Measurements from ENCODE around the gene ZNF595.
"Not testable (repeated sequence)": the region's sequence is repeated elsewhere in the genome, so short reads cannot be mapped to it uniquely, and the experiment has no call there.

Gene ZNF595

GRCh38 chr4:52804-53479, at the start of gene ZNF595:
TSS of gene ZNF595 (plus strand) at chr4:53321. CDS start at chr4:53489, 168 bp downstream.
- not testable (repeated sequence) for DNase-seq (ENCODE audit: low read depth in 2 of 2)

- not testable (repeated sequence) for DNase-seq (ENCODE audit: low read depth in 2 of 2)
Observed at GRCh38 chr4:9937-10870, 42.9 kb upstream of the ZNF595 start.

- not testable (repeated sequence) for DNase-seq (ENCODE audit: low read depth in 2 of 2)
Observed at GRCh38 chr4:11095-11815, 41.9 kb upstream of the ZNF595 start.

GRCh38 chr4:11816-12417, 41.2 kb upstream of the ZNF595 start:
- not testable (repeated sequence) for DNase-seq (ENCODE audit: low read depth in 2 of 2)

- DNase-seq (ENCODE audit: low read depth in 2 of 2): not testable (repeated sequence)
Observed at GRCh38 chr4:18128-18527, 35.0 kb upstream of the ZNF595 start.

- DNase-seq (ENCODE audit: low read depth in 2 of 2): not testable (repeated sequence)
Observed at GRCh38 chr4:18589-18988, 34.5 kb upstream of the ZNF595 start.

- DNase-seq (ENCODE audit: low read depth in 2 of 2): not testable (repeated sequence)
Observed at GRCh38 chr4:22882-23281, 30.2 kb upstream of the ZNF595 start.

GRCh38 chr4:24359-24758, 28.8 kb upstream of the ZNF595 start:
- not testable (repeated sequence) for DNase-seq (ENCODE audit: low read depth in 2 of 2)

GRCh38 chr4:27501-27900, 25.6 kb upstream of the ZNF595 start:
- not testable (repeated sequence) for DNase-seq (ENCODE audit: low read depth in 2 of 2)

- DNase-seq (ENCODE audit: low read depth in 2 of 2): not testable (repeated sequence)
Observed at GRCh38 chr4:28767-29542, 24.2 kb upstream of the ZNF595 start.

- not testable (repeated sequence) for DNase-seq (ENCODE audit: low read depth in 2 of 2)
Observed at GRCh38 chr4:33314-33713, 19.8 kb upstream of the ZNF595 start.

- not testable (repeated sequence) for DNase-seq (ENCODE audit: low read depth in 2 of 2)
Observed at GRCh38 chr4:36559-37415, 16.3 kb upstream of the ZNF595 start.

- not testable (repeated sequence) for DNase-seq (ENCODE audit: low read depth in 2 of 2)
Observed at GRCh38 chr4:38202-38601, 14.9 kb upstream of the ZNF595 start.

- DNase-seq (ENCODE audit: low read depth in 2 of 2): not testable (repeated sequence)
Observed at GRCh38 chr4:43375-43774, 9.7 kb upstream of the ZNF595 start.

GRCh38 chr4:51253-51652, 1.9 kb upstream of the ZNF595 start:
- DNase-seq (ENCODE audit: low read depth in 2 of 2): not testable (repeated sequence)

- DNase-seq (ENCODE audit: low read depth in 2 of 2): not testable (repeated sequence)
Observed at GRCh38 chr4:51655-52277, 1.4 kb upstream of the ZNF595 start.

- DNase-seq (ENCODE audit: low read depth in 2 of 2): not testable (repeated sequence)
Observed at GRCh38 chr4:53521-53920, 400 bp downstream of the ZNF595 start.

- not testable (repeated sequence) for DNase-seq (ENCODE audit: low read depth in 2 of 2)
Observed at GRCh38 chr4:64733-65132, 11.6 kb downstream of the ZNF595 start.

- DNase-seq (ENCODE audit: low read depth in 2 of 2): no peak
Observed at GRCh38 chr4:71830-72229, 18.7 kb downstream of the ZNF595 start.
